Fibroblast of lung (primary cell): ENCODE results near the gene SHANK3.
"Not testable (repeated sequence)": the region's sequence is repeated elsewhere in the genome, so short reads cannot be mapped to it uniquely, and the experiment has no call there.

Experiments
- EZH2 ChIP-seq: IDR thresholded peaks from 2 replicates; pipeline ENCODE4 v1.5.1; 2012; ENCODE audit warnings: low read length, control low read depth, mild to moderate bottlenecking; ENCODE audit errors: missing control alignments
- TF ChIP-seq, protein P1 (sequence below), 2 donors: IDR thresholded peaks in 1 of 2; conservative IDR thresholded peaks in 1 of 2; 1 replicate in 1 of 2; 2 replicates in 1 of 2; pipeline ENCODE4 v1.5.1; 2011 to 2012; ENCODE audit warnings: low read length in 2 of 2, control low read depth in 1 of 2, inconsistent platforms in 1 of 2, low read depth in 1 of 2, mild to moderate bottlenecking in 1 of 2

DNA sequence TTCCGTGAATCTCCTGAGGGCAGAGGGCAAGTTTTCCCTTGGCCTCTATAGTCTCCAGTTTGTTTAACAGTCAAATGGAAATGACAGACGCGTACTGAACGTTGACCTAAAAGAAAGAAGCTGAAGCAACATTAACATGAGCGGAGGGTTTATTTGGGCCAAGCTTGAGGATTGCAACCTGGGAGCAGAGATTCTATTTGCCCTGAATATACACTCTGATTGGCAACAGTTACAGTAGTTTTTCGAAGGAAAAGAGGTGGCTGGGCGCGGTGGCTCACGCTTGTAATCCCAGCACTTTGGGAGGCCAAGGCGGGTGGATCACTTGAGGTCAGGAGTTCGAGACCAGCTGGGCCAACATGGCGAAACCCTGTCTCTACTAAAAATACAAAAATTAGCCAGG is 32.3 kb upstream of the SHANK3 start:
- TF ChIP-seq, protein P1, sequence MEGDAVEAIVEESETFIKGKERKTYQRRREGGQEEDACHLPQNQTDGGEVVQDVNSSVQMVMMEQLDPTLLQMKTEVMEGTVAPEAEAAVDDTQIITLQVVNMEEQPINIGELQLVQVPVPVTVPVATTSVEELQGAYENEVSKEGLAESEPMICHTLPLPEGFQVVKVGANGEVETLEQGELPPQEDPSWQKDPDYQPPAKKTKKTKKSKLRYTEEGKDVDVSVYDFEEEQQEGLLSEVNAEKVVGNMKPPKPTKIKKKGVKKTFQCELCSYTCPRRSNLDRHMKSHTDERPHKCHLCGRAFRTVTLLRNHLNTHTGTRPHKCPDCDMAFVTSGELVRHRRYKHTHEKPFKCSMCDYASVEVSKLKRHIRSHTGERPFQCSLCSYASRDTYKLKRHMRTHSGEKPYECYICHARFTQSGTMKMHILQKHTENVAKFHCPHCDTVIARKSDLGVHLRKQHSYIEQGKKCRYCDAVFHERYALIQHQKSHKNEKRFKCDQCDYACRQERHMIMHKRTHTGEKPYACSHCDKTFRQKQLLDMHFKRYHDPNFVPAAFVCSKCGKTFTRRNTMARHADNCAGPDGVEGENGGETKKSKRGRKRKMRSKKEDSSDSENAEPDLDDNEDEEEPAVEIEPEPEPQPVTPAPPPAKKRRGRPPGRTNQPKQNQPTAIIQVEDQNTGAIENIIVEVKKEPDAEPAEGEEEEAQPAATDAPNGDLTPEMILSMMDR (conservative IDR thresholded peaks at IDR 0.05 in 1 of 2, IDR thresholded peaks at IDR 0.05 in 1 of 2; ENCODE audit: low read depth in 1 of 2, low read length in 2 of 2), result not testable (repeated sequence)
- TF ChIP-seq EZH2, result not testable (repeated sequence)
